HG02798 (cell line): ENCODE results near the gene PLCB1.
"Not testable (repeated sequence)": the region's sequence is repeated elsewhere in the genome, so short reads cannot be mapped to it uniquely, and the experiment has no call there.

Source experiments
- ATAC-seq: cut with Tn5 transposase; IDR thresholded peaks from one replicate; pipeline ENCODE4 v1.9.1; 2021; ENCODE audit warnings: mild to moderate bottlenecking; ENCODE audit not compliant: unreplicated experiment, poor library complexity

PLCB1 gene

DNA sequence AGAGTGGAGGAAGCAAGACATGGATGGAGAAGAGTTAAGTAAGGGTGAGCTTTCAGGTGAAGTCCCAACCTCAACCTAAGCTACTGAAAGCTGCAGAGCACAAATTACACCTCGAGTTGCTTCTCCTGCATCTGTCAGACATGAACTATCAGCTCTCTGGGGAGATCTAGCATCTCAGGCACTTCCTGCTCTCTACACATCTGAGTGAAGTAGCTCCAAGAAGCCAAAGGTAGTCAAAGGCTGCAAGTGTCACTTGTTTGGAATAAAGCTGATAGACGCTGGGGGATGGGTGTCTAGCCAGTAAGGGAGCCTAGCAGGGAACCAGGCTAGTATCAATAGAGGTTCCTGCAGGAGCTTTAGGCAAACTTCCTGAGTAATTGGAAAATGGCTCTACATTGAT, 228.0 kb downstream of the PLCB1 start:
- no peak for ATAC-seq

DNA sequence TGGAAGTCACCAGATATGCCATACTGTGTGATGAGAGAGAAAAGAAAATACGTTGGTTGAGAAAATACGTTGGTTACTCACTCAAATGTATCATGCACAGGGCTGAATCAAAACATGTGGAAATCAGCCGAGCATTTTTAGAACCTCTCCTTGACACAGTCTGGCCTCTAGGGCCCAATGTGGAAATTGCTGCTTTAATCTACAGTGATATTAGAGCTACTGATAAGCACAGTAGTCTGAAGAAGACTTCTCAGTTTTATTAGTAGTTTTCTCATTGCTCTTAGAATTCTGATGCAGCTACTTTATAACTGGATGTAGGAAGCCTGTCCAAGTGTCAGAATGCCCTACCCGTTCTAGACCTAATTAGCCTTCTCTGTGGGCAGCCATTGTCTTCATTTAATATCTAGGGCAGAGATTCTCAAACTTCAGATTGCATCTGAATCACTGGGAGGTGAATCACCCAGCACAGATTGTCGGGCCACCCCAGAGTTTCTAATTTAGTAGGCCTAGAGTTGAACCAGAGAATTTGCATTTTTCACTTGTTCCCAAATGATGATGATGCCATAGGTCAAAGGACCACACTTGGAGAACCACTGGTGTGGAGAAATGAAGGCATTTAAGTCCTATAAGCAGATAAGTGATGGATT, 229.1 kb downstream of the PLCB1 start:
- ATAC-seq: no peak

DNA sequence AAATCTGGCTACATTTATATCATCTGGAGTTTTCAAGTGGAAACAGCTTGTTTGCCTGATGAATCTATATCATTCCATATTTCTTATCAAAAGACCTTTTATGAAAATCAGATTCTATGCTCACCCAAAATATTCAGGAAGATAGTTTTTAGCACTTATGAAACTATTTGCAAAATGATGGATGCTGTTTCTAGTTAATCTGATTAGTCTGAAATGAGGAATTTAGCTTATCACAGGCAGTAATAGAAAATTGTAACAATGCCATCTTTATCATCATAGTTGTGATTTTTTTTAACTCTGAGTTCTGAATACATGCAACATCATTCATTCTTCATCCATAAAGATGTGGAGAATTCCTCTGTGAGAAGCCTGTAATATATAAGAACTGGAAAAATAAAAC, 229.7 kb downstream of the PLCB1 start:
- ATAC-seq: no peak

DNA sequence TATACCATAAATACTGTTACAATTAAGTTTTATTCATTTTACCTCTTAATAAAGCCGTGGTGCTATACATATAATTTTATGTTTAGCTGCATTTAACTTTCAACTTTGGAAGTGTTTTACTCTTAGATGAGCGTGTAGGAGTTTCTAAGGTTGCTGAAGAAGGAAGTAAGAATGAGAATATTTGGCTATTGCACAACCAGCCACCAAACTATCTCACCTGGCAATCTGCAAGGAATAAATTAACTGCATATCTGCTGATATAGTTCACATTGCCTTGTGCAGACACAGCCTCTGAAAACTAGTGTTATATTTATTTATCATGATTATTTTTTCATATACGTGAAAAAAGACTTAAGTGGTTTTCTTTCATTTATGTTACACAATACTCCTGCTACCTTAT, 230.4 kb downstream of the PLCB1 start:
- no peak for ATAC-seq

DNA sequence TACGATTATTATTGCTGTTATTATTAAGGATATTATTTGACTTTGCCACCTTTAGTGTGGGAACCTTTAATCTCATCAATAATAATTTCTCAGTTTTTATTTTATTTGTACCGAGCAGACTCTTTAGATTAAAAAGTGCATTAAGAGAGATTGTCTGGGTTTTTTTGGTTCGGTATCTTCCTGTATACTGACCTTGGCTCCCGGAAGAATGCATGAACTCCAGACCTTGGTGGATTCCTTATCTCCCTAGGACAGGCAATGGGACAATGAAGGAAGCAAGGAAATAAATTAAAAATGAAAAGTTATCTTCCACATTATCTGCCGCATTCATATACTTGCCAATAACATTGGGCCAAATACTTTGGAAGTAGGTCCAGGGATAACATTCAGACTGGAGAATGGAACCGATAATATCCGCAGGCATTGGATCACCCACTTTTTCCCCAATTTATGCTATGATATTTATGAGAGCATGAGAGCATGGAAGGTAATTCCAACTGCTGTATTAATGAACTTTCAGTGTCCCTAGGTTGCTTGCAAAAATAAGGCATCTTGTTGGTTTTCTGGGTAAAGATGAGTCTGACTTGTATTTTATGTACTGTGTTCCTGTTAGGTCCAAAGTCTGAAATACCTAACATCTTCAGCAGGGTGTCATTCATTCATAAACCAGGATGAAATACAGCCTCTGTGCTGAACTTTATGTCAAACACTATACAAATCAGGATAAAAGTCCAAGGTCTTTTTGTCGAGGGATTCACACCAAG, 232.1 kb downstream of the PLCB1 start:
- ATAC-seq: no peak

DNA sequence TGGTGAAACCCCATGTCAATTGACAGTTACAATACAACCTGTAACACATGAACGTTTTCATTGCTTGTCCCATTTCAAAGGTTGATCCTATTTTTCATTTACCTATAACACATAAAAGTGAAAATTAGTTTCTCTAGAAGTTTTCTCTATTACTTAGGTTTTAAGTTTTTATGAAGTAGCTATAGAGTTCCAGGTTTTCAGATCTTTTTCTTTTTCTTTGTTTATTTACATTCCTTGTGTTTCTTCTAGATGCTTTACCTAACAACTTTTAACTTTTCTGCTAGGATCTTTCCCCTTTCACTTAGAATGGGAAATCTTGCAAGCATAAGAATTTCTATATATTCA, 232.6 kb downstream of the PLCB1 start:
- ATAC-seq: no peak

DNA sequence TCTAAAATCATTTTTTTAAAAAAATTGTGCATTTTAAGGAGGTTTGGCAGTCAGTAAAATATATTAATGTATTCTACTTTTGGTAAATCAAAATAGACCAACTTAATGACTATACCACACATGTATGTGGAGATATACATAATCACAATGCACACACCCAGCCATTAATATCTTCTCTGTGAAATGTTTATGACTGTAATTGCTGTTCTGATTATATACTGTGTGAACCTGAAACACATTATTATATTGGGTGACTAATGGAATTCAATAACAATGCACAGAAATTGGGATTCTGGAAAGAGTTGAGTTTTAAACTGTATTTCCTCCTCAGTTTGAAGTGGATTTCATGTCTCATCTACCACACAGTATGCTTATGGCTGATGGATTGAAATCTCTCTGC, 233.6 kb downstream of the PLCB1 start:
- no peak for ATAC-seq

DNA sequence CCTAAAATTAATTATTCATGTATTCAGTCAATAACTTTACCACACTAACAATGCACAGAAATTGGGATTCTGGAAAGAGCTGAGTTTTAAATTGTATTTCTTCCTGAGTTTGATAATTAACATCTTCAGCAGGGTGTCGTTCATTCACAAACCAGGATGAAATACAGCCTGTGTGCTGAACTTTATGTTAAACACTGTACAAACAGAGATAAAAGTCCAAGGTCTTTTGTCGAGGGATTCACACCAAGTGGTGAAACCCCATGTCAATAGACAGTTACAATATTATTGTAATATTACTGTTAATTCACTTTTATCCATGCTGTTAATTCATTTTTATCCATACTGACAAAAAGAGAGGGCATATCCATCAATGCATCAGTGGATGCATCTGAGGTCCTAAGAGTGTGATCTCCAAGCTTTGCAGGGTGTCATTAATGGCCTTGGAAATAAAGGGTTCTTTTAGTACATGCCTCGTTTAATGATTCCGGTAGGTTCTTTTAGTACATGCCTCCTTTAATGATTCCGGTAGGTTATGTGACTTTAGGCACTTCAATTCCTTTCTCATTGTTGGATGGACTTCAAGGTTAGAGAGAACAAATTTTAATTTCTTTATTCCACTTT, 234.3 kb downstream of the PLCB1 start:
- ATAC-seq: no peak

DNA sequence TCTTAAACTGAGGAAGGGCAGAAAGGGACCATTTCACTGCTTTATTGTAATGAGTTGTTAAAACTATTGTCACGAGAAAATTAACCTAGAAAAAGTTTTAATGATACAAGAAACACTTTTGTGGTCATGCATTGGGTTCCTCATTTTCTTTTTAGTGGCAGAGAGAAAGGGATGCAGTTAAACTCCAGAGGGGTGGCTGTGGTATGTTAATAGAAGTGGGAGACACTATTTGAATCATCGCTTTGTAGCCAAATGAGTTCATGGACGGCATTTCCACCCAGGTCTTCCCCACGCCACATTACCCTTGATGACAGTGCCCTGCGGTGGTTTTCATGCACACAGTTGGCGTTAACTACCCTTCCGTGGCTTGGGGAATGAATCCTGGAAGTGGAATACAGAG, 235.6 kb downstream of the PLCB1 start:
- ATAC-seq: no peak

DNA sequence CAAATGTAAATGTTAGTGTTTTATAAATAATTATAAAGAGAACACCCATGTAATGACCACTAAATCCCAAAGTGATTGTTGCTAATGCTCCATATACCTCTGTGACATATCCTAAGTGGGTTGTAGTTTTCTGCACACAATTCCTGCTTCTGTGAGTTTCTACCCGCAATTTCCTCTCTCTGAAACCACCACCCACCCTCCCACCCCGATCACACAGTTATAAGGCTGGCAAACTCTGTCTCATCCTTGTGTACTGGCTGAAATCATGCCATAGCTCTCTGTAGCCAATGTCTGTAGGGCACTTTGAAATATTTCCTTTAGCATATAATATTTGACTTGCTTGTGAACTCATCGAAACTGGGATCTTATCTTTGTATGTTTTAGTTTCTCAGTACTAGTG, 236.6 kb downstream of the PLCB1 start:
- no peak for ATAC-seq

DNA sequence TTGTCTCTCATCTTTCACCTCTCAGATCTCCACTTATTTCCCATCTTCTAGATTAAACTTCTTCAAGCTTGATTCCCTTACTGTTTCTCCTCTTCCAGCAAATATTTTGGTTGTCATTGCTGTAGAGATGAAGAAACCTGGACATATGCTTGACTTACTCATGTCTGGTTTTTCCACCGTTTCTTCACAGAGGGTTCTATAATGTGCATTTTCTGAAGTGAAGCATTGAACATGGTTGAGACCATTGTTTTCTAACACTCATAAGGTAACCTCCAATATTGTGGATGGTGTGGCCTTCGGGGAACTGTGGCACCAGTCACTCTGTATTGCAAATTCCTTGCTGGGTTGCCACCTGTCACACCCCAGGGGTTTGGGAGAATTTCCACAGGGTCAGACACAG, 237.2 kb downstream of the PLCB1 start:
- ATAC-seq: no peak

DNA sequence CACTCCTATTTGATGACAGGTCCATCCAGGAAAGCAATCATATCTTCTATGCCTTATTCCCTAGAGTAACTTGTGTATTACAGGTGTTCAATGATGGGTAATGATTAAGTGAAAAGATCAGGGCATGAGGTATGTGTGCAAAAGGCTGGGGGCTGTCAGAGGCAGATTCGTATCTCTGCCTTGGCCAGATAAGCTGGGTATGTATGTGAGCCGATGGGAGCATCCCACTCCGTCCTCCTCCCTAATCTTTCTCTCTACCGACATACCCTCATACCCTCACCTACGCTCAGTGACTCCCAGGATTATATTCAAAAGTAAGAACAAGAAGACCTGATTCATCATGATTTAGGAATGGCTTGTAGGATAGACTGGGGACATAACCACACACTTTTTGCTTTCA, 238.7 kb downstream of the PLCB1 start:
- ATAC-seq: no peak

DNA sequence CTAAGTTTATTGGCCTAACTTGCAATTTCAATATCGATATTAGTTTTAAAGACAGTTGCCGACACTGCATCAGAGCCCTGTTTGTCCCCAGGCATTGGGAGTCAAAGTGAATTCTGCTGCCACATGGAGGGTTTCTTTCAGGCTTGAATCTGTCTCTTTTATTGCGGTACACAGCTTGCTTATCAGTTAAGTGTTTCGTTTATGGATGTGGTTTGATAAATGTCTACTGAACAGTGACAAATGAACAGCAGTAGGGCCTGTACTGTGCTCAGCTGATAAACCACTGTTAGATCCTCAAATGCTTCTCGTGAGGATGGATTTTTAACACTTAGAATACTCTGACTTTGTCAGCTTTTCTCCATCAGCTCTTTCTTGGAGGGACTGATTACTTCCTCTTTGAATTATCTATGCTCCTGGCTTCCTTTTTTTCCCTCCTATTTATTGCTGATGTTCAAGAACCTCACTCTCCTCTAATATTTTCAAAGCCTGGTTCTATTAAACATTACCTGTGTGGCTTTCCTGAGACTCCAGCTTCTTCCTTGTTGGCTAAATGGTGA, 240.8 kb downstream of the PLCB1 start:
- ATAC-seq: no peak

DNA sequence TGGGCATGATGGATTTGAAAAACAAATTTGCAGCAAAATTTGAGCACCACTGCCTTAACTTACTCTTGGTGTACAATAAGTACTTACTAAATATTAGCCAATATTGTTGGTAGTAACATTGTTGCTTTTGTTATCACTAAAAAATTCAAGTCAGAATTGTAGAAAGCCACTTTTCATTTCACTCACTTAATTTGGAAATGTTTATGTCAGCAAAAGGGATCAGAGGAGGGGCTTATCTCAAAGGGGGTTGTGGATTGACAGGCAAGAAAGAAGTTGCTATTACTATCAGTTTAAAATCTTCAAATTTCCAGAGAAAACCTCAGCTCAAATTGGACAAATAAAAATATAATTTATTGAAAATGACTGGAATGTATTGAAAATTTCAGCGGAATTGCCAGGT, 241.5 kb downstream of the PLCB1 start:
- ATAC-seq: no peak

DNA sequence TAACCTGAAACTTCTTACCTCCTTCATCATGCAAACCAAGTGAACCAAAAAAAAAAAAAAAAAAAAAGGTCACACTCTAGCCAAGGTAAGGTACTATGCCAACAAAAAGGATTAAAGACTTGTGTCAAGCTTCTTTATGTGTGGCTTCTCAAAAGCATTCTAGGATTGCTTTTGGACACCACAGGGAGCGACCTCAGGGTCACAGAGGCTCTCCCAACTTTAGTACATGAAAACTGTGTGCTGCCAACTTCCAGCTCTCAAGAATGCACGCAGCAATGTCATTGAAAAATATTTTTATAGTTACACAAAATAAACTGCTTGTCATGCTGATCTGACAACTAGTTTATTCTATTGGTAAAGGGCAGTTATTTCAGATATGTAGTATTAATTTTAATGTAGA, 243.8 kb downstream of the PLCB1 start:
- no peak for ATAC-seq

DNA sequence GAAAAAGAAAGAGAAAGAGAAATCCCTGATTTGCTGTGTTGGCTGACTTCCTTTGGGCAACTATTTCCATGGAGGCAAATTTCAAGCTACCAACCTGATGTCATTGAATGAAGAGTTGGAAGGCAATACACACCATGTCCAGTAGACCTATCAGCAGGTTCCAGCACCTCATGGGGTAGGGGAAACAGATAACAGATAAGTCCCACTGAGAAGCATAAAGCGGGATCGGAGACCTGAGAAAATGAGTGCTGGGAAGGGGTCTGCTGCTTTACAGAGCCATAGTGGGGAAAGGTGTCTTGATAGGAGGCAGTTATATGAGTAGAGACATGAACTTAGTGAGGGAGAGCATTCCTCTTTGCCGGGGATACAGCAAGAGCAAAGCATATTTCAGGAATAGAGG, 244.9 kb downstream of the PLCB1 start:
- ATAC-seq: no peak

DNA sequence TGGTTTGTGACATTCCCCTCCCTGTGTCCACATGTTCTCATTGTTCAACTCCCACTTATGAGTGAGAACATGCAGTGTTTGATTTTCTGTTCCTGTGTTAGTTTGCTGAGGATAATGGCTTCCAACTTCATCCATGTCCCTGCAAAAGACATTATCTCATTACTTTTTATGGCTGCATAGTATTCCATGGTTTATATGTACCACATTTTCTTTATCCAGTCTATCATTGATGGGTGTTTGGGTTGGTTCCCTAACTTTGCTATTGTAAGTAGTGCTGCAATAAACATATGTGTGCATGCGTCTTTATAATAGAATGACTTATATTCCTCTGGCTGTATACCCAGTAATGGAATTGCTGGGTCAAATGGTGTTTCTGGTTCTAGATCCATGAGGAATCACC, 247.1 kb downstream of the PLCB1 start:
- ATAC-seq: not testable (repeated sequence)

DNA sequence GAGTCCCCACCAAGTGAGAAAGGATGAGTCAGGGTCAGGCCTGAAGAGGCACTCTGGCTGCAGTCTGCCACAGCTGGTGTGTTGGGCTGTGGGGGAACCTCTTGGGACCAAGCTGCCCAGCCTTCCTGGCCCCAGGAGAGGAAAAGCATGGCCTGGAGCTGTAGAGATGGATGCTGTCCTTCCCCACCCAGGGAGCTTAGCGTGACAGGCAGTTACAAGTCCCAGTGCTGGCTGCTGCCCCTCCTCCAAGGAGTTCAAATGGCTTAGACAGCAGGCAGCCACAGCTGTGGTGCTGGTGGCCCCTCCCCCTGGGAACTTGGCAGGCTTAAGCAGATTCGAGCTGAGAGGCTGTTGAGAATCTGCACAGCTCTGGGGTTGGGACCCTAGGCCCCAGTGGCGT, 253.2 kb downstream of the PLCB1 start:
- no peak for ATAC-seq

DNA sequence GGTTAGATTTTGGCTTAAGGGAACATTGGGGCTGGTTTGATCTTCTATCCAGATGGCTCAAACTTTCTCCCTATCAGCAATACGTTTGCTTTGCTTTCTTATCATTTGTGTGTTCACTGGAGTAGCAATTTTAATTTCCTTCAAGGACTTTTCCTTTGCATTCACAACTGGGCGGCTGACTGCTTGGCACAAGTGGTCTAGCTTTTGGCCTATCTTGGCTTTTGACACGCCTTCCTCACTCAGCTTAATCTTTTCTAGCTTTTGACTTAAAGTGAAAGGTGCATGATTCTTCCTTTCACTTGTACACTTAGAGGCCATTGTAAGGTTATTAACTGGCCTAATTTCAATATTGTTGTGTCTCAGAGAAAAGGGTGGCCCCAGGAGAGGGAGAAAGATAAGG, 254.9 kb downstream of the PLCB1 start:
- ATAC-seq: no peak

DNA sequence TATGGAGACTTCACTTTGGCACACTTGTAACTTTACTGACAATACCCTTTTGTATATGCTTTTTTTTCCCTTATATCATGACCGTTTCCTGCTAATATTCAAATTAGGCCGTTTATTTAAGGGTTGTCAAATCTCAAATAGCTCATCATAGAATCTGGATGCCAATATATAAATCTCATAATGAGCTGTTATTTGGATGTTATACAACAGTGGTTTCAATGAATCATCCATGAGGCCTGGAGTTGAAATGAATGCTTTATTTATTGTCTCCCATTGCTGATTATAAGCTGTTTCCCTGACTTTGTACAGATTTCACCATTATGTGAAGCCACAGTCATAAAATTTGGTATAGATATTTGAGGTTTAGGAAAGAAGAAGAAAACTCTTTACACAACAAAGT, 256.1 kb downstream of the PLCB1 start:
- no peak for ATAC-seq

DNA sequence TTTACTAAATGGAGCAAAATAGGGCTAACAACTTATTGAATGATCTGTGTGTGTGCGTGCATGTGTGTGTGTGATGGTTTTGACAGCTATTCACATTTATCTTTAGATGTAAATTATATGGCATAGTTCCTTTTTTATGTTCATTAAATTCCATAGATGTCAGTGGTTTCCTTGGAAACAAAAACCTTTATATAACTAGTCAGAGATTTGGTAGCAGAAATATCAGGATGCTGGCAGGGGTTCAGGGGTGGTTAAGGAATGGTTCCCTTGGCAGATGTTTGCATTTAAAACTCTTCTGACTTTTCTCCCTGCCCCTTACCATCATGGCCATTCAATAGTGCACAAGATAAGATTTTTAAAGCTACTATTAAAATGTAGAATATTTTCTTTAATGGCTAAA, 256.6 kb downstream of the PLCB1 start:
- ATAC-seq: no peak
